Esophagus muscularis mucosa (tissue), 4 donors: ENCODE data around the gene ANKRD12. TPM values are rescaled to one million over a fixed set of nuclear protein-coding genes. Genes with fewer than 3 reads are reported as not detected.

ENCODE experiments used
- DNase-seq: peaks from one replicate; pipeline ENCODE4 v3.0.0-alpha.2; 2017; ENCODE audit errors: extremely low spot score
- H3K27ac ChIP-seq, 4 donors: fragments of 200-600 bp; sonication (generic); replicated peaks in 1 of 4; 1 replicate in 3 of 4; 2 replicates in 1 of 4; pipeline ENCODE4 v1.5.1; 2016 to 2019; ENCODE audit warnings: mild to moderate bottlenecking in 1 of 4
- H3K27me3 ChIP-seq, 4 donors: fragments of 200-600 bp; sonication (generic); one replicate each; pipeline versions ENCODE4 v1.5.1 to v1.6.0; 2016 to 2019
- H3K36me3 ChIP-seq, 4 donors: fragments of 200-600 bp; sonication (generic); one replicate each; pipeline ENCODE4 v1.5.1; 2016 to 2019
- H3K4me1 ChIP-seq, 4 donors: fragments of 200-600 bp; sonication (generic); one replicate each; pipeline ENCODE4 v1.5.1; 2016 to 2019
- H3K4me3 ChIP-seq, 4 donors: fragments of 200-600 bp; sonication (generic); 1 replicate in 2 of 4; 2 replicates in 2 of 4; pipeline ENCODE4 v1.5.1; 2016 to 2019; ENCODE audit warnings: mild to moderate bottlenecking in 4 of 4, moderate library complexity in 1 of 4
- H3K9me3 ChIP-seq, 4 donors: fragments of 200-600 bp; sonication (generic); 1 replicate in 3 of 4; 2 replicates in 1 of 4; pipeline ENCODE4 v1.5.1; 2016 to 2019
- CTCF ChIP-seq, 3 experiments: fragments of 200-600 bp in 2 of 3; fragments of 450-650 bp in 1 of 3; sonication (generic) in 2 of 3; IDR thresholded peaks; one replicate each; pipeline ENCODE4 v1.5.1; 2017 to 2019; ENCODE audit warnings: antibody characterized with exemption in 3 of 3, mild to moderate bottlenecking in 2 of 3, moderate library complexity in 1 of 3
- EP300 ChIP-seq: sonication (generic); formaldehyde crosslinking; IDR thresholded peaks from one replicate; pipeline ENCODE4 v1.6.1; 2017; ENCODE audit warnings: antibody characterized with exemption
- POLR2A ChIP-seq: fragments of 450-650 bp; IDR thresholded peaks from one replicate; pipeline ENCODE4 v1.6.1; 2017; ENCODE audit warnings: antibody characterized with exemption, moderate library complexity, mild to moderate bottlenecking, low read depth
- POLR2AphosphoS5 ChIP-seq, 2 donors: sonication (generic); formaldehyde crosslinking; IDR thresholded peaks; one replicate each; pipeline ENCODE4 v1.6.1; 2017; ENCODE audit warnings: antibody characterized with exemption in 2 of 2
- WGBS: methylation state at CpG from one replicate; pipeline ENCODE4 v1.1.5; 2018; 5-methylcytosine and 5-hydroxymethylcytosine counted together
- intact Hi-C: fragments of 100-400 bp; cut with DNase I; formaldehyde crosslinking; loops from one replicate; pipeline ENCODE4 v1.15.1; 2023
- total RNA-seq, 4 donors: library from RNA; depleted of rRNA; stranded (reverse); fragments of >200 nt; gene quantifications; one replicate each; pipeline versions ENCODE4 v1.1.0 to v1.2.1, GENCODE V29; 2016

ANKRD12 gene
- total RNA-seq, 4 donors from 2014 or later: 65.2 to 108 (median 92.9) TPM

GRCh38 chr18:9321017-9321452 lies 184.5 kb downstream of the ANKRD12 start:
- H3K36me3 ChIP-seq: no peaks in the 10 kb centered on the region
- no peaks in the 10 kb centered on the region for H3K27me3 ChIP-seq
- 33% methylated on average over 4 of the region's 4 CpGs for WGBS
- H3K4me1 ChIP-seq: no peaks in the 10 kb centered on the region
- TF ChIP-seq POLR2AphosphoS5 (IDR thresholded peaks at IDR 0.05): no peak
- no peak for TF ChIP-seq POLR2A
- no peak for TF ChIP-seq CTCF (IDR thresholded peaks at IDR 0.05)
- TF ChIP-seq EP300: no peak
- no peak for DNase-seq
- H3K4me3 ChIP-seq: no peak overlapping the region
- H3K9me3 ChIP-seq: no peaks in the 10 kb centered on the region
- no peak overlapping the region for H3K27ac ChIP-seq
- intact Hi-C loops: no loop called here

- DNase-seq: no peak
- TF ChIP-seq POLR2AphosphoS5 (IDR thresholded peaks at IDR 0.05) (no peak), EP300 (no peak), CTCF (IDR thresholded peaks at IDR 0.05) (no peak), POLR2A (no peak)
- Histone ChIP-seq H3K4me3 (no peak overlapping the region), H3K9me3 (no peaks in the 10 kb centered on the region), H3K36me3 (no peaks in the 10 kb centered on the region), H3K27me3 (no peaks in the 10 kb centered on the region), H3K27ac (no peak overlapping the region), H3K4me1 (no peaks in the 10 kb centered on the region)
- 62% methylated on average over 4 of the region's 4 CpGs for WGBS
- intact Hi-C loops: no loop called here
Observed at GRCh38 chr18:9321736-9322135, 185.2 kb downstream of the ANKRD12 start.

- Histone ChIP-seq H3K9me3 (no peaks in the 10 kb centered on the region), H3K36me3 (no peaks in the 10 kb centered on the region), H3K4me3 (no peak overlapping the region), H3K4me1 (no peaks in the 10 kb centered on the region), H3K27me3 (no peaks in the 10 kb centered on the region), H3K27ac (no peak overlapping the region)
- intact Hi-C loops: no loop called here
- no peak for DNase-seq
- 79% methylated on average over 2 of the region's 2 CpGs for WGBS
- no peak for TF ChIP-seq POLR2A
- TF ChIP-seq EP300: no peak
- TF ChIP-seq CTCF (IDR thresholded peaks at IDR 0.05): no peak
- TF ChIP-seq POLR2AphosphoS5 (IDR thresholded peaks at IDR 0.05): no peak
Observed at GRCh38 chr18:9322744-9323143, 186.2 kb downstream of the ANKRD12 start.

GRCh38 chr18:9323750-9324445 lies 187.3 kb downstream of the ANKRD12 start:
- Histone ChIP-seq H3K9me3 (peaks cover 0 to 4% (median 0%) of the 10 kb centered on the region in 4 donors), H3K4me1 (no peaks in the 10 kb centered on the region), H3K27me3 (no peaks in the 10 kb centered on the region), H3K27ac (no peak overlapping the region), H3K4me3 (no peak overlapping the region), H3K36me3 (no peaks in the 10 kb centered on the region)
- intact Hi-C loops: no loop called here
- 47% methylated on average over 3 of the region's 3 CpGs for WGBS
- no peak for TF ChIP-seq EP300
- TF ChIP-seq POLR2A: no peak
- no peak for TF ChIP-seq CTCF (IDR thresholded peaks at IDR 0.05)
- TF ChIP-seq POLR2AphosphoS5 (IDR thresholded peaks at IDR 0.05): no peak
- DNase-seq: no peak

- H3K27me3 ChIP-seq: no peaks in the 10 kb centered on the region
- H3K9me3 ChIP-seq: peaks cover 0 to 4% (median 0%) of the 10 kb centered on the region in 4 donors
- intact Hi-C loops: no loop called here
- no peak overlapping the region for H3K4me3 ChIP-seq
- H3K27ac ChIP-seq: no peak overlapping the region
- 81% methylated on average over 2 of the region's 2 CpGs for WGBS
- H3K4me1 ChIP-seq: no peaks in the 10 kb centered on the region
- DNase-seq: no peak
- H3K36me3 ChIP-seq: no peaks in the 10 kb centered on the region
- TF ChIP-seq POLR2A: no peak
- no peak for TF ChIP-seq CTCF (IDR thresholded peaks at IDR 0.05)
- no peak for TF ChIP-seq EP300
- no peak for TF ChIP-seq POLR2AphosphoS5 (IDR thresholded peaks at IDR 0.05)
Observed at GRCh38 chr18:9325716-9326115, 189.1 kb downstream of the ANKRD12 start.
